GM10847 (cell line): ENCODE data around the gene OSBPL6.

Experiments
- POLR2A ChIP-seq: IDR thresholded peaks from 2 replicates; pipeline ENCODE4 v1.6.1; 2011; ENCODE audit not compliant: insufficient read length; ENCODE audit errors: extremely low read depth

Gene OSBPL6

GRCh38 chr2:178330175-178331017 is 136.1 kb downstream of the OSBPL6 start:
- TF ChIP-seq POLR2A, result no peak

GRCh38 chr2:178331474-178332432 is 137.4 kb downstream of the OSBPL6 start:
- TF ChIP-seq POLR2A, result no peak

GRCh38 chr2:178333851-178334250 is 139.5 kb downstream of the OSBPL6 start:
- TF ChIP-seq POLR2A, result no peak

GRCh38 chr2:178335230-178335629 is 140.9 kb downstream of the OSBPL6 start:
- no peak for TF ChIP-seq POLR2A

- TF ChIP-seq POLR2A, result no peak
Measured at GRCh38 chr2:178344121-178344520, 149.8 kb downstream of the OSBPL6 start.

GRCh38 chr2:178345951-178346350 is 151.6 kb downstream of the OSBPL6 start:
- no peak for TF ChIP-seq POLR2A

GRCh38 chr2:178350051-178350450 is 155.7 kb downstream of the OSBPL6 start:
- no peak for TF ChIP-seq POLR2A

- TF ChIP-seq POLR2A, result no peak
Measured at GRCh38 chr2:178359192-178359912, 165.0 kb downstream of the OSBPL6 start.

- no peak for TF ChIP-seq POLR2A
Measured at GRCh38 chr2:178361588-178361987, 167.3 kb downstream of the OSBPL6 start.

- no peak for TF ChIP-seq POLR2A
Measured at GRCh38 chr2:178363252-178363651, 168.9 kb downstream of the OSBPL6 start.

GRCh38 chr2:178365116-178365515 is 170.8 kb downstream of the OSBPL6 start:
- TF ChIP-seq POLR2A, result no peak

GRCh38 chr2:178366412-178366811 is 172.1 kb downstream of the OSBPL6 start:
- no peak for TF ChIP-seq POLR2A

GRCh38 chr2:178367344-178367743 is 173.0 kb downstream of the OSBPL6 start:
- TF ChIP-seq POLR2A, result no peak

- no peak for TF ChIP-seq POLR2A
Measured at GRCh38 chr2:178374865-178375264, 180.6 kb downstream of the OSBPL6 start.

GRCh38 chr2:178377046-178377445 is 182.7 kb downstream of the OSBPL6 start:
- TF ChIP-seq POLR2A, result no peak
